Endothelial cell of umbilical vein (primary cell): ENCODE data around the gene EXOC3. TPM values are rescaled to one million over a fixed set of nuclear protein-coding genes. Genes with fewer than 3 reads are reported as not detected.

Experiments used
- BruUV-seq: library from RNA; stranded (reverse); fragments of 400-500 nt; replicated peaks from 2 replicates; lab custom pipeline; 2021; lab: Mats Ljungman, UMichigan
- CTCF ChIA-PET: fragments of 300-600, 350-600 bp; sonication (Branson Sonifier 250); formaldehyde crosslinking; loops from one replicate; lab custom pipeline; 2021; ENCODE audit warnings: antibody characterized with exemption, inconsistent platforms; lab: Charles Lee
- POLR2A ChIA-PET: fragments of 300-600, 350-600 bp; sonication (Branson Sonifier 250); formaldehyde crosslinking; loops from one replicate; lab custom pipeline; 2021; ENCODE audit warnings: antibody characterized with exemption, inconsistent platforms; lab: Charles Lee
- DNase-seq: peaks from one replicate; pipeline ENCODE4 v3.0.0-alpha.2; 2011; ENCODE audit warnings: low read depth, low spot score
- FAIRE-seq: peaks from 2 replicates; lab custom pipeline; 2011; peaks lifted over from hg19 to GRCh38; lab: Jason Lieb, UNC
- H2AFZ ChIP-seq: 2 replicates; pipeline ENCODE4 v1.6.0; 2012; ENCODE audit warnings: low read depth, low read length, control low read depth, inconsistent platforms
- H3K27ac ChIP-seq: 2 replicates; pipeline ENCODE4 v1.5.1; 2011; ENCODE audit warnings: low read depth, mild to moderate bottlenecking, control low read depth, low read length, moderate library complexity; ENCODE audit not compliant: insufficient read depth
- H3K27me3 ChIP-seq, 2 experiments: 2 replicates each; pipeline versions ENCODE4 v1.6.0 to v1.6.1; 2011; ENCODE audit warnings: low read length in 2 of 2, mixed read lengths in 1 of 2; ENCODE audit not compliant: control insufficient read depth in 2 of 2, insufficient read depth in 2 of 2
- H3K36me3 ChIP-seq, 2 experiments: 2 replicates in 1 of 2; 3 replicates in 1 of 2; pipeline ENCODE4 v1.5.1; 2011; ENCODE audit warnings: low read length in 2 of 2, mild to moderate bottlenecking in 1 of 2, moderate library complexity in 1 of 2; ENCODE audit not compliant: control insufficient read depth in 2 of 2, insufficient read depth in 2 of 2; ENCODE audit errors: extremely low read depth in 1 of 2
- H3K4me1 ChIP-seq: 3 replicates; pipeline ENCODE4 v1.5.1; 2011; ENCODE audit warnings: mild to moderate bottlenecking, low read length; ENCODE audit not compliant: control insufficient read depth, insufficient read depth; ENCODE audit errors: extremely low read depth
- H3K4me2 ChIP-seq: 2 replicates; pipeline ENCODE4 v1.6.1; 2011; ENCODE audit warnings: low read length, control low read depth, mixed read lengths; ENCODE audit not compliant: insufficient read depth
- H3K4me3 ChIP-seq, 3 experiments: fragments of 200-600 bp in 1 of 3; sonication (generic), shearing (Covaris generic) in 1 of 3; replicated peaks in 1 of 3; 2 replicates each; pipeline ENCODE4 v1.5.1; 2011 to 2016; ENCODE audit warnings: control low read depth in 3 of 3, low read length in 3 of 3, mild to moderate bottlenecking in 2 of 3, inconsistent platforms in 1 of 3, low read depth in 1 of 3, moderate library complexity in 1 of 3; ENCODE audit not compliant: insufficient read depth in 1 of 3
- H3K79me2 ChIP-seq: 2 replicates; pipeline ENCODE4 v1.6.0; 2012; ENCODE audit warnings: low read length, inconsistent platforms; ENCODE audit not compliant: control insufficient read depth, insufficient read depth
- H3K9ac ChIP-seq: replicated peaks from 2 replicates; pipeline ENCODE3; 2011; ENCODE audit warnings: low read length, control low read depth; ENCODE audit not compliant: insufficient read depth; ENCODE audit errors: extremely low read depth
- H3K9me1 ChIP-seq: replicated peaks from 3 replicates; pipeline ENCODE4 v1.6.0; 2011; ENCODE audit warnings: mild to moderate bottlenecking, low read length; ENCODE audit not compliant: control insufficient read depth, insufficient read depth; ENCODE audit errors: extremely low read depth
- H3K9me3 ChIP-seq: replicated peaks from 2 replicates; pipeline ENCODE4 v1.5.1; 2012; ENCODE audit warnings: low read length, inconsistent platforms; ENCODE audit not compliant: control insufficient read depth, insufficient read depth
- H4K20me1 ChIP-seq: replicated peaks from 2 replicates; pipeline ENCODE3; 2011; ENCODE audit warnings: mild to moderate bottlenecking, low read length; ENCODE audit not compliant: control insufficient read depth, insufficient read depth; ENCODE audit errors: extremely low read depth
- EZH2 ChIP-seq: IDR thresholded peaks from 2 replicates; pipeline ENCODE4 v1.6.1; 2012; ENCODE audit warnings: borderline replicate concordance, low read depth, mild to moderate bottlenecking, moderate library complexity, low read length, inconsistent platforms; ENCODE audit not compliant: severe bottlenecking
- FOS ChIP-seq: IDR thresholded peaks from 2 replicates; pipeline ENCODE4 v1.6.1; 2011; ENCODE audit warnings: mild to moderate bottlenecking, low read length, moderate library complexity, borderline replicate concordance; ENCODE audit not compliant: insufficient read depth
- GATA2 ChIP-seq: IDR thresholded peaks from 2 replicates; pipeline ENCODE4 v1.7.0; 2011; ENCODE audit warnings: low read depth, mild to moderate bottlenecking, moderate library complexity, mixed read lengths, low read length; ENCODE audit not compliant: insufficient read length, insufficient read depth
- JUN ChIP-seq: IDR thresholded peaks from 2 replicates; pipeline ENCODE4 v1.6.1; 2011; ENCODE audit warnings: borderline replicate concordance, low read depth; ENCODE audit not compliant: insufficient read length, insufficient read depth
- MYC ChIP-seq: IDR thresholded peaks from one replicate; pipeline ENCODE4 v1.6.1; 2011; ENCODE audit warnings: mild to moderate bottlenecking, low read depth, low read length
- POLR2A ChIP-seq: IDR thresholded peaks from 2 replicates; pipeline ENCODE4 v1.6.1; 2012; ENCODE audit warnings: low read depth, mild to moderate bottlenecking, control low read depth, low read length
- POLR2AphosphoS5 ChIP-seq: IDR thresholded peaks from 2 replicates; pipeline ENCODE4 v1.6.1; 2012; ENCODE audit warnings: low read depth, mild to moderate bottlenecking, control low read depth, low read length, moderate library complexity; ENCODE audit not compliant: insufficient read depth
- dilution Hi-C: fragments of 300-500 bp; cut with MboI; formaldehyde crosslinking; loops from one replicate; pipeline ENCODE4 v1.15.0; 2019; ENCODE audit warnings: low sequenced_read_pairs; ENCODE audit not compliant: extremely low pct_ligation_motif_present
- intact Hi-C: fragments of 100-400 bp; cut with micrococcal nuclease; formaldehyde crosslinking; loops from one replicate; pipeline ENCODE4 v1.10.0; 2022
- polyA plus RNA-seq, 4 experiments: library from polyadenylated mRNA; depleted of rRNA in 3 of 4; stranded (reverse) in 3 of 4; unstranded in 1 of 4; fragments of >200 nt; gene quantifications; 2 replicates each; pipeline versions ENCODE4 v1.2.1 to v1.2.3, GENCODE V29; 2011 to 2012; ENCODE audit warnings: missing spikeins in 1 of 4
- total RNA-seq: library from RNA; stranded (reverse); gene quantifications from 2 replicates; pipeline ENCODE4 v1.2.3, GENCODE V29; 2021
- TF ChIP-seq, protein P1 (sequence below): IDR thresholded peaks from 2 replicates; pipeline ENCODE4 v1.6.1; 2011; ENCODE audit not compliant: insufficient read depth, insufficient read length
- TF ChIP-seq, protein P2 (sequence below), 2 donors: IDR thresholded peaks; 1 replicate in 1 of 2; 2 replicates in 1 of 2; pipeline ENCODE4 v1.5.1; 2011; ENCODE audit warnings: low read length in 2 of 2, mild to moderate bottlenecking in 2 of 2, moderate library complexity in 2 of 2, control low read depth in 1 of 2, inconsistent platforms in 1 of 2, low read depth in 1 of 2; ENCODE audit not compliant: insufficient read depth in 1 of 2; ENCODE audit errors: extremely low read depth in 1 of 2

Gene EXOC3
- total and polyA plus RNA-seq, 2 donors (not counting 3 experiments of a cell fraction or from before 2014, with no cell fraction given): 26.4 to 52.9 TPM

DNA sequence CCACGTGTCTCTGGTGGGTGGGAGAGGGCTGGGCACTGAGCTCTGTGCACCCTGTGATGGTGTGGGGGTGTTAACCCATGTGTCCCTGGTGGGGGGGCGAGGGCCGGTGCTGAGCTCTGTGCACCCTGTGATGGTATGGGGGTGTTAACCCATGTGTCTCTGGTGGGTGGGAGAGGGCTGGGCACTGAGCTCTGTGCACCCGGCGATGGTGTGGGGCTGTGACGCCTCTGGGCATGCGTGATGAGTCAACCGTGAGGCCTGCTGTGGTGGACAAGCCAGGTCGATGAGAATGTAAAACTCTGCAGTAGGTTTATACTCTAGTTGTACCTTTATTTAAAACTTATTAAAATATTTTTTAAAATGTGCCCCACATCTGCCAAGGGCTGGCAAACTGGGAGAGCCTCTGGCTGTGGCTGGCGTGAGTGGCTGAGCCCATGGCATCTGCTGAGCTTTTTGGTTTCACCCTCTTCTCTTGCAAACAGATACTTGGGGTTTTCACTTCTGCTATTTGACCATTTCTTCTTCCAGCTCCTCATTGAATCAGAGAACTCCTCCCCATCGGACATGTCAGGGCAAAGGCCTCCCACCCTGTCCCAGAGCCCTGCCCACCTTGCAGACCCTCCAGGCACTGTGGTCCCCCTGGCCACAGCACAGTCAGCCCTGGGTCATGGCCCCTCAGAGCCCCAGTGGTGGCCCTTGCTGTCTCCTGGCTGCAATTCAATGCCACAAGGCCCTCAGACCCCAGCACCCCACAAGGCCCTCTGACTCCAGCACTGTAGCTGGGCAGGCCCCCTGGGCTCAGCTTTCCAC is 18.5 kb upstream of the EXOC3 start:
- FAIRE-seq (no peak), DNase-seq (no peak)
- Histone ChIP-seq H2AFZ (no peak overlapping the region), H3K9ac (no peak overlapping the region), H3K27ac (no peak overlapping the region), H3K27me3 (no peaks in the 10 kb centered on the region), H3K36me3 (no peaks in the 10 kb centered on the region), H4K20me1 (no peaks in the 10 kb centered on the region), H3K9me1 (no peaks in the 10 kb centered on the region), H3K79me2 (no peaks in the 10 kb centered on the region), H3K4me3 (no peak overlapping the region), H3K4me2 (no peak overlapping the region), H3K9me3 (no peaks in the 10 kb centered on the region), H3K4me1 (no peaks in the 10 kb centered on the region)
- CTCF ChIA-PET: interaction anchor here (1.5 to 1.9 kb wide), 5 partner anchors 53 to 236 kb away, joined by 3 to 39 read pairs (median 12); partner anchors contain the start of gene AHRR
- TF ChIP-seq JUN (no peak), MYC (no peak), POLR2AphosphoS5 (no peak), GATA2 (no peak), POLR2A (no peak), FOS (no peak), EZH2 (no peak)
- TF ChIP-seq, protein P1, sequence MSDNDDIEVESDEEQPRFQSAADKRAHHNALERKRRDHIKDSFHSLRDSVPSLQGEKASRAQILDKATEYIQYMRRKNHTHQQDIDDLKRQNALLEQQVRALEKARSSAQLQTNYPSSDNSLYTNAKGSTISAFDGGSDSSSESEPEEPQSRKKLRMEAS: no peak
- TF ChIP-seq, protein P2, sequence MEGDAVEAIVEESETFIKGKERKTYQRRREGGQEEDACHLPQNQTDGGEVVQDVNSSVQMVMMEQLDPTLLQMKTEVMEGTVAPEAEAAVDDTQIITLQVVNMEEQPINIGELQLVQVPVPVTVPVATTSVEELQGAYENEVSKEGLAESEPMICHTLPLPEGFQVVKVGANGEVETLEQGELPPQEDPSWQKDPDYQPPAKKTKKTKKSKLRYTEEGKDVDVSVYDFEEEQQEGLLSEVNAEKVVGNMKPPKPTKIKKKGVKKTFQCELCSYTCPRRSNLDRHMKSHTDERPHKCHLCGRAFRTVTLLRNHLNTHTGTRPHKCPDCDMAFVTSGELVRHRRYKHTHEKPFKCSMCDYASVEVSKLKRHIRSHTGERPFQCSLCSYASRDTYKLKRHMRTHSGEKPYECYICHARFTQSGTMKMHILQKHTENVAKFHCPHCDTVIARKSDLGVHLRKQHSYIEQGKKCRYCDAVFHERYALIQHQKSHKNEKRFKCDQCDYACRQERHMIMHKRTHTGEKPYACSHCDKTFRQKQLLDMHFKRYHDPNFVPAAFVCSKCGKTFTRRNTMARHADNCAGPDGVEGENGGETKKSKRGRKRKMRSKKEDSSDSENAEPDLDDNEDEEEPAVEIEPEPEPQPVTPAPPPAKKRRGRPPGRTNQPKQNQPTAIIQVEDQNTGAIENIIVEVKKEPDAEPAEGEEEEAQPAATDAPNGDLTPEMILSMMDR (IDR thresholded peaks at IDR 0.05; ENCODE audit: extremely low read depth in 1 of 2, insufficient read depth in 1 of 2, low read depth in 1 of 2, low read length in 2 of 2): no peak
- dilution Hi-C loops: no loop called here
- intact Hi-C loops: no loop called here
- BruUV-seq: no TSS peak
- POLR2A ChIA-PET: no interaction called here
